ENCODE results near the gene ZNF320. TPM values are rescaled to one million over a fixed set of nuclear protein-coding genes. Genes with fewer than 3 reads are reported as not detected.
"Not testable (repeated sequence)": the region's sequence is repeated elsewhere in the genome, so short reads cannot be mapped to it uniquely, and the experiment has no call there.

Gene ZNF320
- total and polyA plus RNA-seq, 10 of the 15 experiments (the other 5 are each of a cell fraction or from before 2014, with no cell fraction given): 0.48 to 9.3 (median 1.3) TPM

DNA sequence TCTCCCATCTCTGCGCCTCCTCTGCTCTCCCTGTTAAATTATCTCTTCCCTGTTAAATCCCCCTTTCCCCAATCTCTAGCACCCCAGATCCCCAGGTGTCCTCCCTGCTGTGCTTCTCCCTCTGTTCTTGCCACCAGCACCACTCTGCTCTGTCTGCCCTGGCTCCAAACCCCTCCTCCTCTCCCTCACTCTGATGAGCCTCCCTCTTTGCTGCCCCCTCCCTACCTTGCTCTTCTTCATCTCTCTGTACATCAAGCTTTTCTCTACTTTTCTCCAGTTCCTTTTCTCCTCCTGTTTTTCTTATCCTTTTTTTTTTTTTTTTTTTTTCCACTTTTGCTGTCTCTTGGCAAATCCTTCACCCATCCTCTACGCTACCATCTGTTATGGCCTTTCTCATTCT lies 44.1 kb upstream of the ZNF320 start:
- ChIA-PET SMC1A (ENCODE audit: uncharacterized antibody, unreplicated experiment) (interaction anchor here (0.6 kb wide), 1 partner anchor 397 kb away, joined by 3 read pairs; no protein-coding TSS in a partner anchor), CTCF (interaction anchor here (0.6 kb wide), 1 partner anchor 696 kb away, joined by 4 read pairs; no protein-coding TSS in a partner anchor), POLR2A (interaction anchor here (0.6 to 0.7 kb wide), 2 partner anchors 20 to 1195 kb away, joined by 4 read pairs; no protein-coding TSS in a partner anchor)
- H3K36me3 ChIP-seq (ENCODE audit: control insufficient read depth in 2 of 2, insufficient read depth in 2 of 2, low read length in 1 of 2); DNase-seq (ENCODE audit: low read depth, low spot score); H4K20me1 ChIP-seq (ENCODE audit: control insufficient read depth, insufficient read depth); H3K79me2 ChIP-seq (ENCODE audit: control insufficient read depth, insufficient read depth, low read length); intact Hi-C loops (cut with micrococcal nuclease; ENCODE audit: unreplicated experiment); H3K27me3 ChIP-seq (replicated peaks in 1 of 2; ENCODE audit: control insufficient read depth in 2 of 2, insufficient read depth in 2 of 2, low read length in 1 of 2); H3K4me1 ChIP-seq (ENCODE audit: control insufficient read depth, insufficient read depth, low read length); H3K9me3 ChIP-seq (replicated peaks; ENCODE audit: control insufficient read depth, insufficient read depth, low read length); RAD21 ChIA-PET (ENCODE audit: unreplicated experiment); BruUV-seq (replicated peaks): not testable (repeated sequence)
- H3K4me2 ChIP-seq (ENCODE audit: control insufficient read depth, insufficient read depth): peak overlapping the region; percentile 79
- 90% methylated on average over 1 of the region's 2 CpGs for WGBS (ENCODE audit: insufficient coverage, insufficient replicate concordance, low lambda C conversion rate, missing lambda C conversion rate)
- H2AFZ ChIP-seq (ENCODE audit: control insufficient read depth, low read depth, low read length): peak overlapping the region; percentile 20
- FAIRE-seq (peak; percentile 52), ATAC-seq (peak; percentile 42; the same call in 2 of the 3 replicates)
- H3K27ac ChIP-seq (ENCODE audit: control insufficient read depth, insufficient read depth): peak overlapping the region; percentile 77; the same call in 1 of the 2 replicates
- H3K9ac ChIP-seq (ENCODE audit: control insufficient read depth, insufficient read depth, low read length): peak overlapping the region; percentile 84
- in situ Hi-C loops (cut with MboI): loop anchor here (5.0 kb wide), 1 partner anchor 84 kb away; the partner anchor contains the start of gene ZNF468
- TF ChIP-seq SMAD1 (IDR thresholded peaks at IDR 0.05; ENCODE audit: low read depth, partially characterized antibody): peak; percentile 32
- peak; percentile 28; the same call in 1 of the 2 replicates for TF ChIP-seq NBN (IDR thresholded peaks at IDR 0.05)
- H3K4me3 ChIP-seq: peak overlapping the region; percentile 70

DNA sequence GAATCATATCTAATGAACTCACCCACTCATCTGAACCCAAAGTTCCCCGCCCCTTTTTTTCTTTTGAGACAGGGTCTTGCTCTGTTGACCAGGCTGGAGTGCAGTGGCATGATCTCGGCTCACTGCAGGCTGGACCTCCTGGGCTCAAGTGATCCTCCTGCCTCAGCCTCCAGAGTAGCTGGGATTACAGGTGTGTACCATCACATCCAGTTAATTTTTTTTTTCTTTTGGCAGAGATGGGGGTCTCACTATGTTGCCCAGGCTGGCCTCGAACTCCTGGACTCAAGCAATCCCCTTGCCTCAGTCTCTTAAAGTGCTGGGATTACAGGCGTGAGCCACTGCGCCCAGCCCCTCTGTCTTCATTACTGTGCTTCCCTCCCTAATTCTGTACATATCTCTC lies 43.5 kb upstream of the ZNF320 start:
- 84% methylated on average over 5 of the region's 5 CpGs for WGBS (ENCODE audit: insufficient coverage, insufficient replicate concordance, low lambda C conversion rate, missing lambda C conversion rate)
- H3K4me2 ChIP-seq (ENCODE audit: control insufficient read depth, insufficient read depth); H3K4me1 ChIP-seq (ENCODE audit: control insufficient read depth, insufficient read depth, low read length); H3K9me3 ChIP-seq (replicated peaks; ENCODE audit: control insufficient read depth, insufficient read depth, low read length); ATAC-seq; H3K9ac ChIP-seq (ENCODE audit: control insufficient read depth, insufficient read depth, low read length); DNase-seq (ENCODE audit: low read depth, low spot score); H3K27ac ChIP-seq (ENCODE audit: control insufficient read depth, insufficient read depth); H3K36me3 ChIP-seq (ENCODE audit: control insufficient read depth in 2 of 2, insufficient read depth in 2 of 2, low read length in 1 of 2); H3K4me3 ChIP-seq; BruUV-seq (replicated peaks); H3K27me3 ChIP-seq (replicated peaks in 1 of 2; ENCODE audit: control insufficient read depth in 2 of 2, insufficient read depth in 2 of 2, low read length in 1 of 2); intact Hi-C loops (cut with micrococcal nuclease; ENCODE audit: unreplicated experiment); H3K79me2 ChIP-seq (ENCODE audit: control insufficient read depth, insufficient read depth, low read length); H4K20me1 ChIP-seq (ENCODE audit: control insufficient read depth, insufficient read depth); H2AFZ ChIP-seq (ENCODE audit: control insufficient read depth, low read depth, low read length); FAIRE-seq; SMC1A ChIA-PET (ENCODE audit: uncharacterized antibody, unreplicated experiment): not testable (repeated sequence)
- in situ Hi-C loops (cut with MboI): loop anchor here (5.0 kb wide), 1 partner anchor 84 kb away; the partner anchor contains the start of gene ZNF468
- POLR2A ChIA-PET: interaction anchor here (0.6 to 0.7 kb wide), 2 partner anchors 21 to 1196 kb away, joined by 4 read pairs; no protein-coding TSS in a partner anchor
- RAD21 ChIA-PET (ENCODE audit: unreplicated experiment): interaction anchor here (1.1 kb wide), 1 partner anchor 19 kb away, joined by 3 read pairs; no protein-coding TSS in a partner anchor
- CTCF ChIA-PET: interaction anchor here (0.6 kb wide), 1 partner anchor 695 kb away, joined by 4 read pairs; no protein-coding TSS in a partner anchor

All from GM12878 (cell line).